ENCODE measurements around the gene GGT5.

GGT5 gene

GRCh38 chr22:24181088-24181995 is 63.5 kb downstream of the GGT5 start, which contains the start of gene SUSD2:
Gene SUSD2, plus strand, starts transcription at chr22:24181487. Its CDS starts 33 bp downstream, at chr22:24181520.
- H3K4me1 Mint-ChIP-seq (ENCODE audit: low read depth) = no peaks in the 10 kb centered on the region
- no peak within 1 kb of the TSS for H3K4me3 Mint-ChIP-seq
- no peaks in the 10 kb centered on the region for H3K36me3 Mint-ChIP-seq (ENCODE audit: low read depth)
- no peaks in the 10 kb centered on the region for H3K27me3 Mint-ChIP-seq
- H3K9me3 Mint-ChIP-seq = no peaks in the 10 kb centered on the region
- no peak within 1 kb of the TSS for H3K27ac Mint-ChIP-seq

- Mint-ChIP-seq H3K27ac (no peak overlapping the region), H3K4me3 (no peak overlapping the region), H3K36me3 (ENCODE audit: low read depth) (no peaks in the 10 kb centered on the region), H3K27me3 (no peaks in the 10 kb centered on the region), H3K9me3 (no peaks in the 10 kb centered on the region), H3K4me1 (ENCODE audit: low read depth) (no peaks in the 10 kb centered on the region)
These were observed 64.4 kb downstream of the GGT5 start for GRCh38 chr22:24180316-24181087.

- Mint-ChIP-seq H3K4me3 (no peak overlapping the region), H3K36me3 (ENCODE audit: low read depth) (no peaks in the 10 kb centered on the region), H3K4me1 (ENCODE audit: low read depth) (no peaks in the 10 kb centered on the region), H3K9me3 (no peaks in the 10 kb centered on the region), H3K27ac (no peak overlapping the region), H3K27me3 (no peaks in the 10 kb centered on the region)
These were observed 65.2 kb downstream of the GGT5 start for GRCh38 chr22:24179478-24180210.

GRCh38 chr22:24178502-24179440 is 66.1 kb downstream of the GGT5 start:
- no peaks in the 10 kb centered on the region for H3K4me1 Mint-ChIP-seq (ENCODE audit: low read depth)
- H3K9me3 Mint-ChIP-seq = no peaks in the 10 kb centered on the region
- H3K27ac Mint-ChIP-seq = no peak overlapping the region
- no peaks in the 10 kb centered on the region for H3K27me3 Mint-ChIP-seq
- H3K4me3 Mint-ChIP-seq = no peak overlapping the region
- H3K36me3 Mint-ChIP-seq (ENCODE audit: low read depth) = peaks cover 1% of the 10 kb centered on the region

GRCh38 chr22:24178021-24178431 is 66.9 kb downstream of the GGT5 start:
- H3K27me3 Mint-ChIP-seq = no peaks in the 10 kb centered on the region
- H3K36me3 Mint-ChIP-seq (ENCODE audit: low read depth) = peaks cover 4% of the 10 kb centered on the region
- no peak overlapping the region for H3K4me3 Mint-ChIP-seq
- H3K4me1 Mint-ChIP-seq (ENCODE audit: low read depth) = no peaks in the 10 kb centered on the region
- H3K27ac Mint-ChIP-seq = no peak overlapping the region
- H3K9me3 Mint-ChIP-seq = no peaks in the 10 kb centered on the region

GRCh38 chr22:24177456-24177855 is 67.4 kb downstream of the GGT5 start:
- H3K27me3 Mint-ChIP-seq = no peaks in the 10 kb centered on the region
- no peak overlapping the region for H3K4me3 Mint-ChIP-seq
- H3K27ac Mint-ChIP-seq = no peak overlapping the region
- peaks cover 4% of the 10 kb centered on the region for H3K36me3 Mint-ChIP-seq (ENCODE audit: low read depth)
- H3K9me3 Mint-ChIP-seq = no peaks in the 10 kb centered on the region
- H3K4me1 Mint-ChIP-seq (ENCODE audit: low read depth) = no peaks in the 10 kb centered on the region

- Mint-ChIP-seq H3K9me3 (no peaks in the 10 kb centered on the region), H3K36me3 (ENCODE audit: low read depth) (peaks cover 4% of the 10 kb centered on the region), H3K4me1 (ENCODE audit: low read depth) (no peaks in the 10 kb centered on the region), H3K4me3 (no peak overlapping the region), H3K27ac (no peak overlapping the region), H3K27me3 (no peaks in the 10 kb centered on the region)
These were observed 67.8 kb downstream of the GGT5 start for GRCh38 chr22:24177045-24177444.

- Mint-ChIP-seq H3K9me3 (no peaks in the 10 kb centered on the region), H3K27me3 (no peaks in the 10 kb centered on the region), H3K4me3 (no peak overlapping the region), H3K27ac (peak overlapping the region; percentile 40), H3K4me1 (ENCODE audit: low read depth) (no peaks in the 10 kb centered on the region), H3K36me3 (ENCODE audit: low read depth) (peaks cover 4% of the 10 kb centered on the region)
These were observed 68.3 kb downstream of the GGT5 start for GRCh38 chr22:24176630-24177029.

- H3K36me3 Mint-ChIP-seq (ENCODE audit: low read depth) = peaks cover 4% of the 10 kb centered on the region
- no peaks in the 10 kb centered on the region for H3K27me3 Mint-ChIP-seq
- H3K9me3 Mint-ChIP-seq = no peaks in the 10 kb centered on the region
- H3K4me1 Mint-ChIP-seq (ENCODE audit: low read depth) = no peaks in the 10 kb centered on the region
- H3K4me3 Mint-ChIP-seq = no peak overlapping the region
- no peak overlapping the region for H3K27ac Mint-ChIP-seq
These were observed 68.8 kb downstream of the GGT5 start for GRCh38 chr22:24176040-24176439.

GRCh38 chr22:24175160-24175808 is 69.6 kb downstream of the GGT5 start:
- Mint-ChIP-seq H3K4me3 (no peak overlapping the region), H3K27ac (no peak overlapping the region), H3K9me3 (no peaks in the 10 kb centered on the region), H3K4me1 (ENCODE audit: low read depth) (no peaks in the 10 kb centered on the region), H3K36me3 (ENCODE audit: low read depth) (peaks cover 4% of the 10 kb centered on the region), H3K27me3 (no peaks in the 10 kb centered on the region)

- no peak overlapping the region for H3K4me3 Mint-ChIP-seq
- H3K27ac Mint-ChIP-seq = no peak overlapping the region
- no peaks in the 10 kb centered on the region for H3K27me3 Mint-ChIP-seq
- no peaks in the 10 kb centered on the region for H3K9me3 Mint-ChIP-seq
- peaks cover 24% of the 10 kb centered on the region for H3K4me1 Mint-ChIP-seq (ENCODE audit: low read depth)
- peaks cover 15% of the 10 kb centered on the region for H3K36me3 Mint-ChIP-seq (ENCODE audit: low read depth)
These were observed 73.1 kb downstream of the GGT5 start for GRCh38 chr22:24171822-24172221.

GRCh38 chr22:24170632-24171031 is 74.2 kb downstream of the GGT5 start:
- H3K36me3 Mint-ChIP-seq (ENCODE audit: low read depth) = peaks cover 15% of the 10 kb centered on the region
- no peak overlapping the region for H3K4me3 Mint-ChIP-seq
- no peak overlapping the region for H3K27ac Mint-ChIP-seq
- H3K27me3 Mint-ChIP-seq = no peaks in the 10 kb centered on the region
- H3K4me1 Mint-ChIP-seq (ENCODE audit: low read depth) = peaks cover 24% of the 10 kb centered on the region
- H3K9me3 Mint-ChIP-seq = no peaks in the 10 kb centered on the region

- Mint-ChIP-seq H3K9me3 (no peaks in the 10 kb centered on the region), H3K4me1 (ENCODE audit: low read depth) (peaks cover 24% of the 10 kb centered on the region), H3K4me3 (no peak overlapping the region), H3K36me3 (ENCODE audit: low read depth) (peaks cover 15% of the 10 kb centered on the region), H3K27ac (no peak overlapping the region), H3K27me3 (no peaks in the 10 kb centered on the region)
These were observed 74.7 kb downstream of the GGT5 start for GRCh38 chr22:24170188-24170587.
